Measurements from ENCODE around the gene NFATC1. TPM values are rescaled to one million over a fixed set of nuclear protein-coding genes. Genes with fewer than 3 reads are reported as not detected.

The NFATC1 gene
- total RNA-seq, 4 donors from 2014 or later, result 2.1 to 41.3 (median 7.6) TPM

DNA sequence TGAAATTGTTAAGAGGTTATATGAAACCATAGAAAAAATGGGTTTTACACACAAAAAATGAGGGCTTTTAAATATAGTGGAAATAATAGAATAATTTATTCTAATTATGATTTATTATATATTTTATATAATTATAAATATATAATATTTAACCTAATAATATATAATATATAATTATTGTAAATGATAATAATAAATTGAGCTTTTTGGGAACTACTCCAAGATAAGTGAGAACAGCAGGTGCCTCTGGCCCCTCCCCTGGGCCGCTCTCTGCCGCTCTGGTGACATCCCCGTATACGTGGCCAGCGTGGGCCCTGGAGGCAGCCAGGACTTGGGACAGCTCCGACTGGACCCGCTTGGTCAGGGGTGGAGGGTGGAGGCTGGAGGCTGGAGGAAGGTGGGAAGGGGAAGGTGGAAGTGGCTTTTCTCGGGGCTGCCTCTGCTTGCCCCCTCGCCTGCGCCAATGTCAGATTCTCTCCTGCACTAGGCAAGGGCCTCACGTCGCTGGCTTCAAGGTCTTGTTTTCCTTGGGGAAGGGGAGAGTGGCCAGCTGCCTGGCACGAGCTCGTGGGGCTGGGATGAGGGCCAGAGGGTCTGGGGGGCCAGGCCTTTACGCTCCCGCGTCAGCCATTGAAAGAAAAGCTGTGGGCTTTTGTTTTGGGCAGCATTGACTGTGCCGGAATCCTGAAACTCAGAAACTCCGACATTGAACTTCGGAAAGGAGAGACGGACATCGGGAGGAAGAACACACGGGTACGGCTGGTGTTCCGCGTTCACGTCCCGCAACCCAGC, 54.8 kb downstream of the NFATC1 start:
- no peak overlapping the region for H3K27ac ChIP-seq

DNA sequence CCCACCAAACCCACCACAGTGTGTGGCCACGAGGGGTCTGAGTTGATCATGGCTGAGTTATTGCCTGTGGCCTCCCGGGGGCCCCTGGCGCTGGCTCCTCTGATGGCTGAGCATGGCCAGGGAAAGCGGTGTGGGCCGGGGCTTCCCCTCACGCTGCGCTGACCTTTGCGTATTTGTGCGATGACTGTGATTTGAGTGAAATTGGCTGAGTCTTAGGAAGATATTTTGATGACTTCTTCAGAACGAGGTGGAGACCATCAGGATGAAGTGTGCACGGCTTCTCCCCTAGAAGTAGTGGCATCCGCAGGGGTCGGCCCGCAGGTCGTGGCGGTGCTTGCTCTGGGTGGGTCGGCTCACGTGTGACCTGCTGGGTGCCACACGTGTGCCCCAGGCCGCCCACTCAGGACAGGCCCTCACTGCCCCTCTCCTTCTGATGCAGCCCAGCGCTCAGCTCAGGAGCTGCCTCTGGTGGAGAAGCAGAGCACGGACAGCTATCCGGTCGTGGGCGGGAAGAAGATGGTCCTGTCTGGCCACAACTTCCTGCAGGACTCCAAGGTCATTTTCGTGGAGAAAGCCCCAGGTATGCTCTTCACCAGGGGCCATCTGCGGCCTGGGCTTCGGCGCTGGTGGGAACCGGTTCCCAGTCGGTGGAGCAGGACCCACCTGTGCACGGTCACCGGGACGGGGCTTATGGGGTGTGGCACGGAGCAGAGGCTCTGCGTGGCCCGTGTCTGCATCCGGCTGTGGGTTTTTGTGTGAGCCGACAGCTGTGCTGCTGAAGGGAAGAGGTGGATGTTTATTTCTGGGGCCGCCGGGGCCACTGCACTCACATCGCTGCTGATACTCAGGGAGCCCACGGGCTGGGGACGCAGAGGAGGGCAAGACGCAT, 55.8 kb downstream of the NFATC1 start:
- Histone ChIP-seq H3K9me3 (no peaks in the 10 kb centered on the region), H3K4me1 (no peaks in the 10 kb centered on the region), H3K36me3 (peaks cover 0 to 33% (median 0%) of the 10 kb centered on the region in 3 donors), H3K27ac (no peak overlapping the region), H3K27me3 (no peaks in the 10 kb centered on the region), H3K4me3 (no peak overlapping the region)
- no peak for TF ChIP-seq POLR2A (IDR thresholded peaks at IDR 0.05)
- no peak for TF ChIP-seq CTCF (IDR thresholded peaks at IDR 0.05)
- DNase-seq, result no peak

More for the DNA sequence above, 54.8 kb downstream of the NFATC1 start:
- DNase-seq, result no peak
- Histone ChIP-seq H3K27me3 (no peaks in the 10 kb centered on the region), H3K4me1 (no peaks in the 10 kb centered on the region), H3K4me3 (no peak overlapping the region), H3K36me3 (peaks cover 0 to 33% (median 0%) of the 10 kb centered on the region in 3 donors), H3K9me3 (no peaks in the 10 kb centered on the region)
- TF ChIP-seq POLR2A (IDR thresholded peaks at IDR 0.05) (no peak), CTCF (IDR thresholded peaks at IDR 0.05) (no peak)

DNA sequence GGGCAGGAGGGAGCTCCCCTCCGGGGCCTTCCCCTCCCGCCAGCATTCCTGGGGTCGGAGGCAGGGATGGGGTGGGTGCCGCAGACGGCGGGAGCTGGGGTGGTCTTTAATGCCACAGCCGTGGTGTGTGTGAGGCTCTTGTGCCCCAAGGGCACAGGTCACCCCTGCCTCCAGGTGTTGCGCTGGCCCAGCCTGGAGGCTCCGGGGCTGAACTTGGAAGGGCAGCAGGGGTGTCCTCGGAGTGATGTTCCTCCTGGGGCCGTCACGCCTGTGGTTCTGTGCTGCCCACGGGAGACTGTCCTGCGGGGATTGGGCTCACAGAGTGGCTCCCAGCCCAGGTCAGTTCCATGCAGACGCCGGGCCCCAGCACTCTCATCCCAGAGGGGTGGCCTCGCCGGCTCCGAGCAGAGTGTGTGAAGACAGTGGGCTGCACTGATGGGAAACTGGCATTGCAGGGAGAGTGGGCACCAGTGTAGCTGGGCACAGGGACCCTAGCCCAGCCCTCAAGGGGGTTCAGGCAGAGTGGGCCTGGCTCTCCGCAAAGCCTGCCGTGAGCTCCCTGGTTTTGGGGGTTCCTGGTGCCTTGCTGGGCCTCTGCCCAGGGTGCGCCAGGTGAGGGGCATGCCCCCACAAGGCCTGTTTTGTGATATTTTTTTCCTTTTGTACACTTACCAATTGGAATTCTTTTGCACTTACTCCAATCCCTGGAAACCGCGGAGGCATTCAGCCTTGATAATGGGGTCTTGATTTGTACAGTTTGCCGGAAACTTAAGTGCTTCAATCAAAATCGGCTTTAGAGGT, 56.7 kb downstream of the NFATC1 start:
- TF ChIP-seq POLR2A (IDR thresholded peaks at IDR 0.05), result no peak
- no peak for TF ChIP-seq CTCF (IDR thresholded peaks at IDR 0.05)
- peaks cover 0 to 33% (median 0%) of the 10 kb centered on the region in 3 donors for H3K36me3 ChIP-seq
- no peaks in the 10 kb centered on the region for H3K27me3 ChIP-seq
- no peaks in the 10 kb centered on the region for H3K4me1 ChIP-seq
- H3K27ac ChIP-seq, result no peak overlapping the region
- no peak for DNase-seq
- no peak overlapping the region for H3K4me3 ChIP-seq
- H3K9me3 ChIP-seq, result no peaks in the 10 kb centered on the region

DNA sequence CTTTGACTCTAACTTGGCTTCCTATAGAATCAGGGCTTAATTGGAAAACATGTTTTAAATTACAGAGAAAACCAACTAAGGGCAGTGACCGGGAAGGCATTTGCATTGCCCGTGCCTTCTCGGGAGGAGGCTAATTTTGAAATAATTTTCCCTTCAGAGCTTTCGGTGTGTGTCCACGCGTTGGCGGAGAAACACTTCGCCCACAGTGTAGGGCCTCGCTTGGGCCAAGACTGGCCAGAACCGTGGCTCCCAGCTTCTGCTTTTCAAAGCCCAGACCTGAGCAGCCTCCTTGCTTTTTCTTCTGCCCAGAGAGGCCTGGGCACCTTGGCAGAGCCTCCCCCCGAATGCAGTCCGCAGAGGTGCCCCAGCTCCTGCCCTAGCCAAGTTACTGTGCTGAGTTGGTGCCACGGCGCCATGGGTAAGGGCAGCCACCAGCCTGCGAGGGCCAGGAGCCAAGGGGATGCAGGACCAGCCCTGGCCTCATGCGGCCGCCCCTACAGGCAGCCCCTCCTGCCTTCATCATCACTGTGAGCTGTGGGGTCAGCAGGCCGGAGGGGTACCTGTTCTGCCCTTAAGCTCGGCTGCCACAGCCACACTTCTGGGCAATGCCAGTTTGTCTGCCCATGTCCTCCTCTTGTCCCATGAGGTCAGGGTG, 57.4 kb downstream of the NFATC1 start:
- no peaks in the 10 kb centered on the region for H3K27me3 ChIP-seq
- no peak overlapping the region for H3K4me3 ChIP-seq
- peaks cover 0 to 33% (median 0%) of the 10 kb centered on the region in 3 donors for H3K36me3 ChIP-seq
- TF ChIP-seq POLR2A (IDR thresholded peaks at IDR 0.05) (no peak), CTCF (IDR thresholded peaks at IDR 0.05) (no peak)
- H3K4me1 ChIP-seq, result peaks cover 0 to 3% (median 0%) of the 10 kb centered on the region in 4 donors
- H3K27ac ChIP-seq, result no peak overlapping the region
- DNase-seq, result no peak
- no peaks in the 10 kb centered on the region for H3K9me3 ChIP-seq
